Hepatocyte (in vitro differentiated cells): Measurements from ENCODE around the gene CFB. TPM values are rescaled to one million over a fixed set of nuclear protein-coding genes. Genes with fewer than 3 reads are reported as not detected.

Source experiments
- DNase-seq: peaks from one replicate; pipeline ENCODE4 v3.0.0-alpha.2; 2016; ENCODE audit warnings: low spot score
- H2AFZ ChIP-seq: fragments of 200-600 bp; sonication (generic); 2 replicates; pipeline ENCODE4 v1.6.0; 2016; ENCODE audit warnings: antibody characterized with exemption, mild to moderate bottlenecking
- H3K27ac ChIP-seq: fragments of 200-600 bp; sonication (generic); 2 replicates; pipeline ENCODE4 v1.5.1; 2016; ENCODE audit warnings: mild to moderate bottlenecking
- H3K27me3 ChIP-seq: fragments of 200-600 bp; sonication (generic); 2 replicates; pipeline ENCODE4 v1.6.1; 2016
- H3K36me3 ChIP-seq: fragments of 200-600 bp; sonication (generic); replicated peaks from 2 replicates; pipeline ENCODE4 v1.5.1; 2016; ENCODE audit warnings: low read depth; ENCODE audit not compliant: insufficient read depth
- H3K4me1 ChIP-seq: fragments of 200-600 bp; sonication (generic); 2 replicates; pipeline ENCODE4 v1.5.1; 2016; ENCODE audit warnings: mild to moderate bottlenecking, moderate library complexity; ENCODE audit not compliant: insufficient read depth
- H3K4me2 ChIP-seq: fragments of 200-600 bp; sonication (generic); 2 replicates; pipeline ENCODE4 v1.6.0; 2016
- H3K4me3 ChIP-seq: fragments of 200-600 bp; sonication (generic); 2 replicates; pipeline ENCODE4 v1.5.1; 2016; ENCODE audit warnings: mild to moderate bottlenecking
- H3K79me2 ChIP-seq: fragments of 200-600 bp; sonication (generic); 2 replicates; pipeline ENCODE4 v1.6.0; 2017; ENCODE audit warnings: mild to moderate bottlenecking
- H3K9me2 ChIP-seq: fragments of 200-600 bp; sonication (generic); replicated peaks from 2 replicates; pipeline ENCODE4 v1.6.0; 2017; ENCODE audit warnings: mild to moderate bottlenecking; ENCODE audit not compliant: insufficient read depth
- H3K9me3 ChIP-seq: fragments of 200-600 bp; sonication (generic); 2 replicates; pipeline ENCODE4 v1.5.1; 2016; ENCODE audit warnings: low read depth, mild to moderate bottlenecking
- H4K20me1 ChIP-seq: fragments of 200-600 bp; sonication (generic); 2 replicates; pipeline ENCODE4 v1.6.0; 2016; ENCODE audit warnings: mild to moderate bottlenecking; ENCODE audit not compliant: insufficient read depth, poor library complexity, severe bottlenecking
- EZH2 ChIP-seq: fragments of 200-600 bp; sonication (generic); IDR thresholded peaks from 2 replicates; pipeline ENCODE4 v1.6.1; 2016; ENCODE audit warnings: antibody characterized with exemption, mild to moderate bottlenecking, borderline replicate concordance
- EZH2phosphoT487 ChIP-seq: fragments of 200-600 bp; sonication (generic); IDR thresholded peaks from one replicate; pipeline ENCODE4 v1.6.1; 2018; ENCODE audit warnings: antibody characterized with exemption, mild to moderate bottlenecking, low read depth, moderate library complexity; ENCODE audit not compliant: unreplicated experiment, severe bottlenecking
- WGBS: methylation state at CpG from one replicate; pipeline ENCODE4 v1.1.6; 2016; ENCODE audit warnings: low lambda C conversion rate; ENCODE audit errors: missing lambda C conversion rate; 5-methylcytosine and 5-hydroxymethylcytosine counted together
- polyA plus RNA-seq: library from polyadenylated mRNA; unstranded; fragments of >200 nt; fragmentation: Nextera tagmentation; extraction: Ambion mirVana; gene quantifications from 2 replicates; pipeline ENCODE4 v1.2.1, GENCODE V29; 2016
- total RNA-seq: library from RNA; depleted of rRNA; stranded (reverse); fragments of >200 nt; gene quantifications from 2 replicates; pipeline ENCODE4 v1.2.3, GENCODE V29; 2014
- TF ChIP-seq, protein P1 (sequence below): fragments of 200-600 bp; sonication (generic); IDR thresholded peaks from 2 replicates; pipeline ENCODE4 v1.5.1; 2016; ENCODE audit warnings: antibody characterized with exemption, mild to moderate bottlenecking; ENCODE audit not compliant: poor library complexity

The CFB gene
- total and polyA plus RNA-seq, 2 experiments from 2014 or later, result 190 to 349 TPM

DNA sequence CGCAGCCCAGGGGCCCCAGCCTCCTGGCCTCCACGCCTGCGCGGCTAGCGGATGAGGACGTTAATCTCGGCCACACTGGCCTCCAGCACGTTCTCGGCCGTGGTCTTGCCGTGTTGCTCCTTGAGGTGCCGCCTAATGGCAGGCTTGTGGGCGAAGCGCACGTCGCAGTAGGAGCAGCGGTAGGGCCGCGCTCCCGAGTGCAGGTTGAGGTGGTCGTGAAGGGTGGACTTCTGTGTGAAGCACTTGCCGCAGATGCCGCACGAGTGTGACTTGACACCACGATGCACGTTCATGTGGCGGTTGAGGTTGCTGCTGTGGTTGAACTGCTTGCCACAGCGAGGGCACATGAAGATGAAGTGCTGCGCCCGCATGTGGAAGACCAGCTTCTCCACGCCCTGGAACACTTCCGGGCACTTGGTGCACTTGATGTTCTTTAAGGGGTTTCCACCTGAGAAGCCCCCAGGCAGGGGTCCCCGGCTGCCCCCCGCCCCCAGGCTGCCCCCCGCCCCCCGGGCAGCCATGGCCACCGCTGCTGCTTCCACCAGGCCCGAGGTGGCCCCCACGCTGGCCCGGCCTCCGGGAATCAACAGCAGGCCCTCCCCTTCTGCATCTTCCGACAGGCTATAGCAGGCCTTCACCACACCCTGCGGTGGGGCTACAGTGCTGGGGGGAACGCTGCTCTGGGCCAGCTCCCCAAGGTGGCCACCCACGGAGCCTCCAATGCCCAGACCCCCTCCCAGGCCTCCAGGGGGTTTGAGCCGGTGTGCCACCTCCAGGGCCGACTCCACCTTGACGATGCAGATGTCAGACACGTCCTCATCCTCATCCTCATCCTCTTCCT is 45.8 kb upstream of the CFB start:
- peak overlapping the region; percentile 89 for H3K4me2 ChIP-seq
- TF ChIP-seq EZH2phosphoT487, result no peak
- no peak for TF ChIP-seq EZH2
- TF ChIP-seq, protein P1, sequence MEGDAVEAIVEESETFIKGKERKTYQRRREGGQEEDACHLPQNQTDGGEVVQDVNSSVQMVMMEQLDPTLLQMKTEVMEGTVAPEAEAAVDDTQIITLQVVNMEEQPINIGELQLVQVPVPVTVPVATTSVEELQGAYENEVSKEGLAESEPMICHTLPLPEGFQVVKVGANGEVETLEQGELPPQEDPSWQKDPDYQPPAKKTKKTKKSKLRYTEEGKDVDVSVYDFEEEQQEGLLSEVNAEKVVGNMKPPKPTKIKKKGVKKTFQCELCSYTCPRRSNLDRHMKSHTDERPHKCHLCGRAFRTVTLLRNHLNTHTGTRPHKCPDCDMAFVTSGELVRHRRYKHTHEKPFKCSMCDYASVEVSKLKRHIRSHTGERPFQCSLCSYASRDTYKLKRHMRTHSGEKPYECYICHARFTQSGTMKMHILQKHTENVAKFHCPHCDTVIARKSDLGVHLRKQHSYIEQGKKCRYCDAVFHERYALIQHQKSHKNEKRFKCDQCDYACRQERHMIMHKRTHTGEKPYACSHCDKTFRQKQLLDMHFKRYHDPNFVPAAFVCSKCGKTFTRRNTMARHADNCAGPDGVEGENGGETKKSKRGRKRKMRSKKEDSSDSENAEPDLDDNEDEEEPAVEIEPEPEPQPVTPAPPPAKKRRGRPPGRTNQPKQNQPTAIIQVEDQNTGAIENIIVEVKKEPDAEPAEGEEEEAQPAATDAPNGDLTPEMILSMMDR, result no peak
- no peak for DNase-seq
- no peaks in the 10 kb centered on the region for H3K9me3 ChIP-seq
- no peaks in the 10 kb centered on the region for H3K36me3 ChIP-seq
- H3K4me3 ChIP-seq, result no peak overlapping the region
- no peaks in the 10 kb centered on the region for H4K20me1 ChIP-seq
- peaks cover 37% of the 10 kb centered on the region for H3K79me2 ChIP-seq
- no peak overlapping the region for H2AFZ ChIP-seq
- H3K4me1 ChIP-seq, result peaks cover 24% of the 10 kb centered on the region
- H3K27me3 ChIP-seq, result no peaks in the 10 kb centered on the region
- no peaks in the 10 kb centered on the region for H3K9me2 ChIP-seq
- no peak overlapping the region for H3K27ac ChIP-seq
- 92% methylated on average over 40 of the region's 49 CpGs for WGBS

DNA sequence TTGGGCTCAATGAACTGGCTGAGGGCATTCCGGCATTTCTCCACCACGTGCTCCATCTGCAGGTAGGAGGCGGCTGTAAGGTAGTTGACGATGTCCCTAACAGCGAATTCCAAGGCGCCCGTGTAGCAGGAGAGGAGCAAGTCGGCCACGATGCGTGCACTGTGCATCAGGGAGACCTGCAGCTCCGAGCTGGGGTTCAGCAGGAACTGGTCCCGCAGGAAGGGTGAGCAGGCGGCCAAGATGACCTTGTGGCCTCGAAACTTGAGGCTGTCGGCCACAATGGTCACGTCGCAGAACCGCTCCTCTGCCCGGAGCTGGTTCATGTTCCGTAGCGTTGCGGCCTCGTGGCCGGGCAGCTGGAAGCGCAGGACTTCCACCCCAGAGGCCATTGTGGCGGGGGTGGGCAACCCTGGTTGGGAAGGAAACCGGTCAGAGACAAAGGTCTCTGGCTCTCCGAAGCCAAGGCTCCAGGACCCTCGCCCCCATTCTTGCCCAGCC is 44.9 kb upstream of the CFB start:
- H3K79me2 ChIP-seq, result peaks cover 30% of the 10 kb centered on the region
- DNase-seq, result no peak
- TF ChIP-seq EZH2phosphoT487 (no peak), EZH2 (no peak)
- TF ChIP-seq, protein P1, result no peak
- peaks cover 24% of the 10 kb centered on the region for H3K4me1 ChIP-seq
- H4K20me1 ChIP-seq, result no peaks in the 10 kb centered on the region
- 57% methylated on average over 29 of the region's 29 CpGs for WGBS
- H3K9me3 ChIP-seq, result no peaks in the 10 kb centered on the region
- H2AFZ ChIP-seq, result peak overlapping the region; percentile 59
- H3K36me3 ChIP-seq, result no peaks in the 10 kb centered on the region
- H3K27me3 ChIP-seq, result no peaks in the 10 kb centered on the region
- H3K9me2 ChIP-seq, result no peaks in the 10 kb centered on the region
- peak overlapping the region; percentile 77 for H3K4me2 ChIP-seq
- peak overlapping the region; percentile 61 for H3K4me3 ChIP-seq
- peak overlapping the region; percentile 84 for H3K27ac ChIP-seq

DNA sequence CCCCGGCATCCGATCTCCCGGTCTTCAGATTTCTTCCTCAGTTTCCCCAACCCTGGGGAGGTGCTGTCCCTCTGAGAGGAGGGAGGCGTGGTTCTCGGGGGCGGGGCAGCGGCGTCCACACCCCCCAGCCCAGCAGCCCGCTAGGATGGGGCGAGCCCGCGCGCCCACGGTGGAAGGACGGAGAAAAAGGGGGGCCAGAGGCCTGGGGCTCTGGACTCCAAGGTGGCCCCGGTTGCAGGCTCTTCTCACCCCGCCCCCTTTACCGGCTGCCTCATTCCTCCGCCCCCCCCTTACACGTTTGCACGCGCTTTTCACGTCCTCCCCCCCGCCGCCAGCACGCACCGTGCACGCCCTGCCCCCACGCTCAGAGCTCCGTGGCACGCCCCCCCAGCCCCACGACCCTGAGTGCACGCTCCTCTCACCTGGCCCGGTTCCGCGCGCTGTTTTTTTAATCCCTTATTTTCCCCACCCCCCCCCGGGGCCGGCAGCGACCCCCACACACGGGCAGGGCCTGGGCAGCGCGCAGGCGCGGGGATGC is 44.4 kb upstream of the CFB start:
- TF ChIP-seq EZH2 (no peak), EZH2phosphoT487 (no peak)
- TF ChIP-seq, protein P1, result no peak
- 50% methylated on average over 2 of the region's 45 CpGs for WGBS
- peak overlapping the region; percentile 59 for H2AFZ ChIP-seq

More for the DNA sequence above, 44.4 kb upstream of the CFB start:
- Histone ChIP-seq H3K4me3 (peak overlapping the region; percentile 61), H3K79me2 (peaks cover 30% of the 10 kb centered on the region), H3K4me2 (peak overlapping the region; percentile 77), H3K9me2 (no peaks in the 10 kb centered on the region), H3K27ac (peak overlapping the region; percentile 84), H4K20me1 (no peaks in the 10 kb centered on the region), H3K36me3 (no peaks in the 10 kb centered on the region), H3K27me3 (no peaks in the 10 kb centered on the region), H3K4me1 (peaks cover 24% of the 10 kb centered on the region), H3K9me3 (no peaks in the 10 kb centered on the region)
- peak; percentile 76 for DNase-seq
